Neuronal stem cell (in vitro differentiated cells): ENCODE data around the gene CCR6.
A peak's percentile ranks its signal among the peaks of the same experiment; 100 is the strongest.

Experiments used
- DNase-seq: peaks from one replicate; pipeline ENCODE4 v3.0.0-alpha.2; 2013; ENCODE audit warnings: low spot score
- H2AFZ ChIP-seq: one replicate; pipeline ENCODE4 v1.6.1; 2013; ENCODE audit warnings: mild to moderate bottlenecking, low read length, inconsistent platforms
- H2AK5ac ChIP-seq: 2 replicates; pipeline ENCODE4 v1.6.1; 2013; ENCODE audit warnings: low read depth, mild to moderate bottlenecking, inconsistent platforms, low read length, moderate library complexity, mixed read lengths
- H2BK120ac ChIP-seq: 2 replicates; pipeline ENCODE4 v1.6.1; 2013; ENCODE audit warnings: low read depth, mild to moderate bottlenecking, inconsistent platforms, low read length, moderate library complexity, mixed read lengths
- H2BK12ac ChIP-seq: one replicate; pipeline ENCODE4 v1.6.1; 2013; ENCODE audit warnings: low read length, inconsistent platforms
- H2BK15ac ChIP-seq: 2 replicates; pipeline ENCODE4 v1.6.1; 2013; ENCODE audit warnings: mild to moderate bottlenecking, low read length, inconsistent platforms, mixed read lengths
- H2BK5ac ChIP-seq: one replicate; pipeline ENCODE4 v1.6.1; 2013; ENCODE audit warnings: inconsistent platforms, mild to moderate bottlenecking, low read length, moderate library complexity
- H3K14ac ChIP-seq: one replicate; pipeline ENCODE4 v1.6.1; 2013; ENCODE audit warnings: low read length, inconsistent platforms
- H3K18ac ChIP-seq: 2 replicates; pipeline ENCODE4 v1.6.1; 2013; ENCODE audit warnings: low read length, inconsistent platforms
- H3K23ac ChIP-seq: 2 replicates; pipeline ENCODE4 v1.6.1; 2013; ENCODE audit warnings: low read depth, mild to moderate bottlenecking, mixed read lengths, low read length, inconsistent platforms; ENCODE audit not compliant: poor library complexity
- H3K27ac ChIP-seq: replicated peaks from 3 replicates; pipeline ENCODE4 v1.5.1; 2013; ENCODE audit warnings: low read length, inconsistent platforms
- H3K27me3 ChIP-seq, 3 experiments: 2 replicates each; pipeline ENCODE4 v1.6.1; 2013; ENCODE audit warnings: low read length in 3 of 3, mild to moderate bottlenecking in 2 of 3, inconsistent platforms in 1 of 3, low read depth in 1 of 3, mixed read lengths in 1 of 3, moderate library complexity in 1 of 3; ENCODE audit not compliant: control insufficient read depth in 3 of 3, insufficient read depth in 3 of 3
- H3K36me3 ChIP-seq, 2 donors: replicated peaks in 1 of 2; 2 replicates each; pipeline ENCODE4 v1.6.1; 2013; ENCODE audit warnings: low read length in 2 of 2; ENCODE audit not compliant: control insufficient read depth in 2 of 2, insufficient read depth in 2 of 2
- H3K4ac ChIP-seq: 2 replicates; pipeline ENCODE4 v1.6.1; 2013; ENCODE audit warnings: inconsistent platforms, mild to moderate bottlenecking, low read length, moderate library complexity
- H3K4me1 ChIP-seq, 2 donors: 1 replicate in 1 of 2; 2 replicates in 1 of 2; pipeline ENCODE4 v1.6.1; 2013; ENCODE audit warnings: low read length in 2 of 2, low read depth in 1 of 2; ENCODE audit not compliant: control insufficient read depth in 2 of 2, insufficient read depth in 1 of 2
- H3K4me2 ChIP-seq: one replicate; pipeline ENCODE4 v1.6.1; 2013; ENCODE audit warnings: mild to moderate bottlenecking, low read length, inconsistent platforms; ENCODE audit not compliant: insufficient read depth, poor library complexity, severe bottlenecking
- H3K4me3 ChIP-seq, 2 donors: 2 replicates each; pipeline ENCODE4 v1.5.1; 2013; ENCODE audit warnings: low read length in 2 of 2, mild to moderate bottlenecking in 2 of 2, inconsistent platforms in 1 of 2, moderate library complexity in 1 of 2
- H3K79me1 ChIP-seq: one replicate; pipeline ENCODE4 v1.6.1; 2013; ENCODE audit warnings: low read depth, mild to moderate bottlenecking, inconsistent platforms, low read length, moderate library complexity
- H3K9ac ChIP-seq: one replicate; pipeline ENCODE4 v1.6.1; 2013; ENCODE audit warnings: mild to moderate bottlenecking, low read depth, low read length, inconsistent platforms; ENCODE audit not compliant: poor library complexity
- H3K9me3 ChIP-seq, 2 donors: replicated peaks in 1 of 2; 2 replicates each; pipeline versions ENCODE3 to v1.6.1; 2013; ENCODE audit warnings: low read length in 2 of 2, mild to moderate bottlenecking in 2 of 2, inconsistent platforms in 1 of 2, low read depth in 1 of 2, mixed read lengths in 1 of 2, moderate library complexity in 1 of 2; ENCODE audit not compliant: control insufficient read depth in 2 of 2, insufficient read depth in 1 of 2
- H4K8ac ChIP-seq: one replicate; pipeline ENCODE4 v1.6.1; 2013; ENCODE audit warnings: low read depth, mild to moderate bottlenecking, inconsistent platforms, low read length, moderate library complexity
- H4K91ac ChIP-seq: one replicate; pipeline ENCODE4 v1.6.1; 2013; ENCODE audit warnings: low read length, low read depth, mild to moderate bottlenecking, inconsistent platforms; ENCODE audit not compliant: poor library complexity
- WGBS, 2 donors: extraction: QIAGEN DNeasy Blood & Tissue Kit; methylation state at CpG; one replicate each; pipeline ENCODE4 v1.1.7; 2013; ENCODE audit warnings: missing lambda C conversion rate in 2 of 2, mixed read lengths in 1 of 2; ENCODE audit not compliant: insufficient read length in 2 of 2, insufficient replicate concordance in 1 of 2; ENCODE audit errors: extremely low coverage in 2 of 2; 5-methylcytosine and 5-hydroxymethylcytosine counted together

CCR6 gene

GRCh38 chr6:167124753-167125152 lies 1.9 kb downstream of the CCR6 start:
- peaks cover 0 to 3% of the 10 kb centered on the region in 2 donors for H3K4me1 ChIP-seq
- H2AFZ ChIP-seq, result no peak overlapping the region
- H3K18ac ChIP-seq, result no peak overlapping the region
- H4K91ac ChIP-seq, result no peak overlapping the region
- H3K4me2 ChIP-seq, result no peak overlapping the region
- H3K4me3 ChIP-seq, result no peak overlapping the region
- H3K23ac ChIP-seq, result no peak overlapping the region
- no peak overlapping the region for H3K14ac ChIP-seq
- no peak overlapping the region for H3K9ac ChIP-seq
- no peak overlapping the region for H2BK12ac ChIP-seq
- no peak overlapping the region for H2BK15ac ChIP-seq
- no peak overlapping the region for H2BK5ac ChIP-seq
- H3K36me3 ChIP-seq, result no peaks in the 10 kb centered on the region
- no peak overlapping the region for H2AK5ac ChIP-seq
- peaks cover 0 to 2% (median 0%) of the 10 kb centered on the region in 3 experiments for H3K27me3 ChIP-seq
- no CpG with 5 or more reads among the region's 5 CpGs for WGBS, 2 donors
- no peak for DNase-seq
- no peak overlapping the region for H2BK120ac ChIP-seq
- H4K8ac ChIP-seq, result no peak overlapping the region
- no peak overlapping the region for H3K27ac ChIP-seq
- no peak overlapping the region for H3K4ac ChIP-seq
- no peaks in the 10 kb centered on the region for H3K9me3 ChIP-seq
- no peaks in the 10 kb centered on the region for H3K79me1 ChIP-seq

- no peak overlapping the region for H2BK5ac ChIP-seq
- no peak overlapping the region for H2BK15ac ChIP-seq
- no peak overlapping the region for H2AK5ac ChIP-seq
- H2AFZ ChIP-seq, result no peak overlapping the region
- H4K8ac ChIP-seq, result no peak overlapping the region
- H3K79me1 ChIP-seq, result no peaks in the 10 kb centered on the region
- H4K91ac ChIP-seq, result no peak overlapping the region
- DNase-seq, result no peak
- peak overlapping the region; percentile 29 for H3K18ac ChIP-seq
- H3K23ac ChIP-seq, result no peak overlapping the region
- peaks cover 0 to 2% (median 0%) of the 10 kb centered on the region in 3 experiments for H3K27me3 ChIP-seq
- H3K36me3 ChIP-seq, result no peaks in the 10 kb centered on the region
- WGBS, 2 donors, result no CpG with 5 or more reads among the region's 4 CpGs
- H3K27ac ChIP-seq, result no peak overlapping the region
- peaks cover 0 to 3% of the 10 kb centered on the region in 2 donors for H3K4me1 ChIP-seq
- no peak overlapping the region for H3K4me2 ChIP-seq
- no peak overlapping the region for H3K4me3 ChIP-seq
- no peaks in the 10 kb centered on the region for H3K9me3 ChIP-seq
- no peak overlapping the region for H3K14ac ChIP-seq
- H2BK120ac ChIP-seq, result no peak overlapping the region
- no peak overlapping the region for H3K4ac ChIP-seq
- H2BK12ac ChIP-seq, result no peak overlapping the region
- H3K9ac ChIP-seq, result no peak overlapping the region
Observed at GRCh38 chr6:167125410-167125809, 2.5 kb downstream of the CCR6 start.

DNA sequence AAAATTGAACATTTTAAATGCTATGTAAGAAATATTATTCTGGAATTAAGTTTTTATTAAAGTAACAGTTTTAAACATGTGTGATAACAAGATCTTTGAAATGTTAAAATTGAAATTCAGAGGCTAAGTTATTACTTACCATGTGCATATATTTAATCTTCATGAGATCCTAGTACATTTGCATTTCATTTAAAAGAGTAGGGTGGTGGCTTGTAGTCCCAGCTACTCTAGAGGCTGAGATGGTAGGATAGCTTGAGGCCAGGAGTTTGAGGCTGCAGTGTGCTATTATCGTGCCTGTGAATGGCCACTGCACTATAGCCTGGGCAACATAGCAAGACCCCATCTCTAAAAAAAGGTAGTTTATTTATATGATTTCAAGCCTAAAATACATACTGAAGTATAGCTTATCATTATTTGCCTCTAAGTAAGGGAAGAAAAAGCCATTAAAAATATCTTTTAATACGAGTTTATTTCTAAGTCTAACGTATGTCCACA lies 3.0 kb downstream of the CCR6 start:
- no peaks in the 10 kb centered on the region for H3K9me3 ChIP-seq
- H3K27ac ChIP-seq, result no peak overlapping the region
- H3K79me1 ChIP-seq, result no peaks in the 10 kb centered on the region
- no peak overlapping the region for H2AFZ ChIP-seq
- no peak overlapping the region for H2BK120ac ChIP-seq
- H3K4me2 ChIP-seq, result no peak overlapping the region
- no peak overlapping the region for H3K4me3 ChIP-seq
- no peak overlapping the region for H2BK12ac ChIP-seq
- H3K27me3 ChIP-seq, result peaks cover 0 to 2% (median 0%) of the 10 kb centered on the region in 3 experiments
- H3K36me3 ChIP-seq, result no peaks in the 10 kb centered on the region
- no peak overlapping the region for H4K8ac ChIP-seq
- no CpG with 5 or more reads among the region's 3 CpGs for WGBS, 2 donors
- no peak overlapping the region for H3K18ac ChIP-seq
- no peak overlapping the region for H3K23ac ChIP-seq
- peaks cover 0 to 3% of the 10 kb centered on the region in 2 donors for H3K4me1 ChIP-seq
- no peak overlapping the region for H3K14ac ChIP-seq
- no peak overlapping the region for H3K9ac ChIP-seq
- H2BK5ac ChIP-seq, result no peak overlapping the region
- no peak overlapping the region for H2BK15ac ChIP-seq
- DNase-seq, result no peak
- no peak overlapping the region for H3K4ac ChIP-seq
- H2AK5ac ChIP-seq, result no peak overlapping the region
- no peak overlapping the region for H4K91ac ChIP-seq

DNA sequence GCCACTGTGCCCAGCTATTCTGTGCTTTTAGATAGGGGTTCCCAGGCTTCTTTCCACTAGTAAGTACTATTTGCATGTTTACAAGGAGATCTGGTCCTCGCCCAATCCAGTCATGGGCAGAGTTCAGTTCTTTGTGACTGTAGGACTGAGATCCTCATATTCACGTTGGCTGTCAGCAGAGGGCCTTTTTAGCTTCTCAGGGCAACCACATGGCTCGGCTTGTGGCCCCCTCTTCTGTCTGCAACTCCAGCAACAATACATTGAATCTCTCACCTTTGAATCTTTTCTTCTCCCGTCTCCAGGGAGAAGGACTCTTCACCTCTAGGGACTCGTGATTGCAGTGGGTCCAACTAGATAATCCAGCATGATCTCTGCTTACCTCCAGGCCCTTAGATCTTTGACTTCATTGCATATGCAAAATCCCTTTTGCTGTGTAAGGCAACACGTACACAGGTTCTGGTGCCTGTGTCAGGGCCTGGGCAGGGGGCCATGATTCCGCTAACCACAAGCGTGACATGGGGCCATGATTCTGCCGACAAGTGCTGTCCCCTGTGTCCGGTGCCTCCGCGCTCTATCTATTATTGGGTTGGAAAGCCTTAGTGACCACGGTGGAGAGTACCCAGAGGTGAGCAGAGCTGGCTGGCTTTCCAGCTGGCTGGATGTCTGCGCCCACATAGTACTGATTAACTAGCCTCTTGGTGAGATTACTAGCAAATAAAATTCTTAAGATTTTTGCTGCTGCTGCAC lies 5.1 kb downstream of the CCR6 start:
- H3K4me1 ChIP-seq, result no peaks in the 10 kb centered on the region
- no peaks in the 10 kb centered on the region for H3K9me3 ChIP-seq
- H3K27ac ChIP-seq, result no peak overlapping the region
- no peak overlapping the region for H3K14ac ChIP-seq
- H2BK12ac ChIP-seq, result no peak overlapping the region
- H3K18ac ChIP-seq, result no peak overlapping the region
- H2BK5ac ChIP-seq, result no peak overlapping the region
- H2AFZ ChIP-seq, result no peak overlapping the region
- DNase-seq, result no peak
- no peak overlapping the region for H2BK15ac ChIP-seq
- H3K27me3 ChIP-seq, result peaks cover 0 to 2% (median 0%) of the 10 kb centered on the region in 3 experiments
- no peak overlapping the region for H2AK5ac ChIP-seq
- no peak overlapping the region for H2BK120ac ChIP-seq
- no peak overlapping the region for H4K91ac ChIP-seq
- no peak overlapping the region for H3K4ac ChIP-seq
- H3K4me3 ChIP-seq, result no peak overlapping the region
- H3K4me2 ChIP-seq, result no peak overlapping the region
- H3K9ac ChIP-seq, result no peak overlapping the region
- no peaks in the 10 kb centered on the region for H3K79me1 ChIP-seq
- H4K8ac ChIP-seq, result no peak overlapping the region
- no peak overlapping the region for H3K23ac ChIP-seq
- H3K36me3 ChIP-seq, result no peaks in the 10 kb centered on the region
- whole genome bisulfite sequencing, 2 donors, result no CpG with 5 or more reads among the region's 14 CpGs
